BLaER1 treated with 17β-estradiol and CSF1 and Interleukin-3, amounts not matched to agents 10 nM and 100 nM (cell line): ENCODE data around the gene TTC34.
A peak's percentile ranks its signal among the peaks of the same experiment; 100 is the strongest.

Experiments used
- H3K27ac ChIP-seq, 11 experiments: shearing (Covaris generic); formaldehyde crosslinking; 2 replicates each; pipeline ENCODE4 v1.8.1; 2022
- H3K27me3 ChIP-seq, 11 experiments: shearing (Covaris generic); formaldehyde crosslinking; 2 replicates each; pipeline ENCODE4 v1.8.1; 2022
- H3K36me3 ChIP-seq, 11 experiments: shearing (Covaris generic); formaldehyde crosslinking; 2 replicates each; pipeline ENCODE4 v1.8.1; 2022
- H3K4me1 ChIP-seq, 10 experiments: shearing (Covaris generic); formaldehyde crosslinking; 2 replicates each; pipeline ENCODE4 v1.8.1; 2022
- H3K4me2 ChIP-seq, 11 experiments: shearing (Covaris generic); formaldehyde crosslinking; 2 replicates each; pipeline ENCODE4 v1.8.1; 2022
- H3K4me3 ChIP-seq, 10 experiments: shearing (Covaris generic); formaldehyde crosslinking; 2 replicates each; pipeline ENCODE4 v1.8.1; 2022
- H3K9ac ChIP-seq, 11 experiments: shearing (Covaris generic); formaldehyde crosslinking; 2 replicates each; pipeline ENCODE4 v1.8.1; 2022
- H3K9me3 ChIP-seq, 11 experiments: shearing (Covaris generic); formaldehyde crosslinking; replicated peaks in 1 of 11; 2 replicates each; pipeline ENCODE4 v1.8.1; 2022
- H4K20me1 ChIP-seq, 11 experiments: shearing (Covaris generic); formaldehyde crosslinking; 2 replicates each; pipeline ENCODE4 v1.8.1; 2022
- Cebpa-rat ChIP-seq, 11 experiments: shearing (Covaris generic); IDR thresholded peaks; 2 replicates each; pipeline ENCODE4 v1.8.1; 2022

The TTC34 gene

DNA sequence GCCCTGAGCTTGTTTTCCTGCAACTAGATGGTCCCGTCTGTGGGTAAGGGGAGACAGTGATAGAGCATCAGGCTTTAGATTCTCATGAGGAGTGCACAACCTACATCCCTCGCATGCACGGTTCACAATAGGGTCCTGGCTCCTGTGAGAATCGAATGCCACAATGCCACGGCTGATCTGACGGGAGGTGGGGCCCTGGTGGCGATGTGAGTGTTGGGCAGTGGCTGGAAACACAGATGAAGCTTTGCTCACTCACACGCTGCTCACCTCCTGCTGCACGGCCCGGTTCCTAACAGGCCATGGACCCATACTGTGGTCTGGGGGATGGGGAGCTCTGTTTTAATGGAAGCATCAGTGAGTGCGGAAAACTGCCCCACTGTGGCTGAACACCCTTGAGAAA is 35.8 kb upstream of the TTC34 start:
- Histone ChIP-seq H3K4me3 (no peak overlapping the region), H4K20me1 (peaks cover 0 to 20% (median 0%) of the 10 kb centered on the region in 11 experiments; a peak in 3 of 22 replicates), H3K27ac (no peak overlapping the region), H3K27me3 (peaks cover 0 to 6% (median 0%) of the 10 kb centered on the region in 11 experiments; a peak in 2 of 22 replicates), H3K4me2 (no peak overlapping the region), H3K9me3 (peaks cover 0 to 12% (median 0%) of the 10 kb centered on the region in 11 experiments; a peak in 6 of 22 replicates), H3K36me3 (no peaks in the 10 kb centered on the region), H3K9ac (no peak overlapping the region), H3K4me1 (peaks cover 4 to 26% (median 20%) of the 10 kb centered on the region in 10 experiments; a peak in 19 of 20 replicates)
- TF ChIP-seq Cebpa-rat (IDR thresholded peaks at IDR 0.05) = no peak

GRCh38 chr1:2836333-2836970 is 35.0 kb upstream of the TTC34 start:
- Histone ChIP-seq H3K4me2 (no peak overlapping the region), H3K36me3 (no peaks in the 10 kb centered on the region), H3K27me3 (peaks cover 0 to 6% (median 0%) of the 10 kb centered on the region in 11 experiments; a peak in 2 of 22 replicates), H4K20me1 (peaks cover 0 to 20% (median 0%) of the 10 kb centered on the region in 11 experiments; a peak in 3 of 22 replicates), H3K4me1 (peaks cover 4 to 26% (median 20%) of the 10 kb centered on the region in 10 experiments; a peak in 19 of 20 replicates), H3K9ac (no peak overlapping the region), H3K9me3 (peaks cover 0 to 12% (median 0%) of the 10 kb centered on the region in 11 experiments; a peak in 7 of 22 replicates), H3K27ac (no peak overlapping the region), H3K4me3 (no peak overlapping the region)
- TF ChIP-seq Cebpa-rat (IDR thresholded peaks at IDR 0.05) = no peak

GRCh38 chr1:2835650-2836159 is 34.2 kb upstream of the TTC34 start:
- H3K27me3 ChIP-seq = peaks cover 0 to 6% (median 0%) of the 10 kb centered on the region in 11 experiments; a peak in 2 of 22 replicates
- H3K9me3 ChIP-seq = peaks cover 0 to 12% (median 0%) of the 10 kb centered on the region in 11 experiments; a peak in 7 of 22 replicates

GRCh38 chr1:2834741-2835564 is 33.5 kb upstream of the TTC34 start:
- no peaks in the 10 kb centered on the region for H3K36me3 ChIP-seq
- H4K20me1 ChIP-seq = peaks cover 0 to 20% (median 0%) of the 10 kb centered on the region in 11 experiments; a peak in 4 of 22 replicates
- peaks cover 0 to 6% (median 0%) of the 10 kb centered on the region in 11 experiments; a peak in 2 of 22 replicates for H3K27me3 ChIP-seq
- H3K4me3 ChIP-seq = no peak overlapping the region
- H3K9me3 ChIP-seq = peaks cover 0 to 11% (median 0%) of the 10 kb centered on the region in 11 experiments; a peak in 7 of 22 replicates
- H3K4me2 ChIP-seq = no peak overlapping the region
- no peak for TF ChIP-seq Cebpa-rat (IDR thresholded peaks at IDR 0.05)
- H3K27ac ChIP-seq = no peak overlapping the region
- no peak overlapping the region for H3K9ac ChIP-seq
- H3K4me1 ChIP-seq = peaks cover 0 to 15% (median 9%) of the 10 kb centered on the region in 10 experiments; a peak in 15 of 20 replicates

More at GRCh38 chr1:2835650-2836159, 34.2 kb upstream of the TTC34 start:
- no peak overlapping the region for H3K4me2 ChIP-seq
- no peak overlapping the region for H3K9ac ChIP-seq
- H3K27ac ChIP-seq = no peak overlapping the region
- TF ChIP-seq Cebpa-rat (IDR thresholded peaks at IDR 0.05) = no peak
- peaks cover 4 to 23% (median 17%) of the 10 kb centered on the region in 10 experiments; a peak in 19 of 20 replicates for H3K4me1 ChIP-seq
- no peak overlapping the region for H3K4me3 ChIP-seq
- H3K36me3 ChIP-seq = no peaks in the 10 kb centered on the region
- peaks cover 0 to 20% (median 0%) of the 10 kb centered on the region in 11 experiments; a peak in 4 of 22 replicates for H4K20me1 ChIP-seq

DNA sequence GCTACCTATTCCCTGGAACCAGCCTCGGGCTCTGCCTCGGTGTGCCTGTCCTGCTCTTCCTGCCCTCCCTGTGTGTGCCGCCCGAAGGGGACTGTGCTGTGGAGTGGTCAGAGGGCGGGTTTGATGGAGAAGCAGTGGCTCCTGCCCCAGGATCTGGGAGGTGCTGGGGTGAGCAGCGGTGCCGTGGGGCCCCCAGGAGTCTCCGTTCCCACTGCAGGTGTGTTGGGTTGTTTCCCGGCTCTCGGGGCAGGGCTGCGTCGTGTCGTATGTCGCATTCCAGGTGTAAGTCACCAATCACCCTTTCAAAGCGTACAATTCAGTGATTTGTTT is 32.6 kb upstream of the TTC34 start:
- Histone ChIP-seq H3K36me3 (no peaks in the 10 kb centered on the region), H4K20me1 (peaks cover 0 to 20% (median 0%) of the 10 kb centered on the region in 11 experiments; a peak in 4 of 22 replicates), H3K4me3 (no peak overlapping the region), H3K4me2 (no peak overlapping the region), H3K27ac (no peak overlapping the region), H3K27me3 (peaks cover 0 to 6% (median 0%) of the 10 kb centered on the region in 11 experiments; a peak in 3 of 22 replicates), H3K9ac (no peak overlapping the region), H3K4me1 (peaks cover 0 to 11% (median 6%) of the 10 kb centered on the region in 10 experiments; a peak in 7 of 20 replicates), H3K9me3 (peaks cover 0 to 3% (median 0%) of the 10 kb centered on the region in 11 experiments; a peak in 5 of 22 replicates)
- TF ChIP-seq Cebpa-rat (IDR thresholded peaks at IDR 0.05) = no peak

- Histone ChIP-seq H3K27me3 (peaks cover 0 to 6% (median 0%) of the 10 kb centered on the region in 11 experiments; a peak in 5 of 22 replicates), H3K9ac (no peak overlapping the region), H3K4me3 (no peak overlapping the region), H3K9me3 (peaks cover 0 to 8% (median 4%) of the 10 kb centered on the region in 11 experiments; a peak in 17 of 22 replicates), H3K4me1 (peaks cover 0 to 11% (median 6%) of the 10 kb centered on the region in 10 experiments; a peak in 7 of 20 replicates), H3K36me3 (no peaks in the 10 kb centered on the region), H3K4me2 (peak overlapping the region in 6 of 11 experiments; percentile 17 to 41 (median 36); a peak in 8 of 22 replicates), H3K27ac (no peak overlapping the region), H4K20me1 (peaks cover 0 to 20% (median 0%) of the 10 kb centered on the region in 11 experiments; a peak in 4 of 22 replicates)
- no peak for TF ChIP-seq Cebpa-rat (IDR thresholded peaks at IDR 0.05)
Observed at GRCh38 chr1:2833454-2834145, 32.1 kb upstream of the TTC34 start.

GRCh38 chr1:2832506-2833453 is 31.3 kb upstream of the TTC34 start:
- Histone ChIP-seq H3K36me3 (no peaks in the 10 kb centered on the region), H4K20me1 (peaks cover 0 to 20% (median 0%) of the 10 kb centered on the region in 11 experiments; a peak in 4 of 22 replicates), H3K4me2 (peak overlapping the region in 6 of 11 experiments; percentile 11 to 41 (median 36); a peak in 8 of 22 replicates), H3K4me3 (no peak overlapping the region), H3K9ac (no peak overlapping the region), H3K27ac (no peak overlapping the region), H3K9me3 (peaks cover 8 to 16% (median 12%) of the 10 kb centered on the region in 11 experiments; a peak in 21 of 22 replicates), H3K4me1 (peaks cover 0 to 11% (median 6%) of the 10 kb centered on the region in 10 experiments; a peak in 7 of 20 replicates), H3K27me3 (peaks cover 0 to 6% (median 0%) of the 10 kb centered on the region in 11 experiments; a peak in 6 of 22 replicates)
- no peak for TF ChIP-seq Cebpa-rat (IDR thresholded peaks at IDR 0.05)
